ENCODE measurements around the gene GARIN5A.

- no peak for TF ChIP-seq CTCF (IDR thresholded peaks at IDR 0.05)
- no peak for TF ChIP-seq POLR2A (IDR thresholded peaks at IDR 0.05)
Observed at GRCh38 chr19:50447750-50448149, 28.9 kb downstream of the GARIN5A start.
